Peyer's patch (tissue), 4 donors: ENCODE data around the gene UBAC1.

ENCODE experiments used
- POLR2A ChIP-seq, 2 donors: fragments of 450-650 bp; IDR thresholded peaks; one replicate each; pipeline ENCODE4 v1.5.1; 2017; ENCODE audit warnings: antibody characterized with exemption in 2 of 2, mild to moderate bottlenecking in 2 of 2, moderate library complexity in 2 of 2
- TF ChIP-seq, protein P1 (sequence below), 6 experiments: fragments of 450-650 bp in 4 of 6; fragments of 200-600 bp in 2 of 6; sonication (generic) in 1 of 6; IDR thresholded peaks; one replicate each; pipeline ENCODE4 v1.5.1; 2017 to 2019; ENCODE audit warnings: antibody characterized with exemption in 6 of 6, mild to moderate bottlenecking in 3 of 6, moderate library complexity in 1 of 6

GRCh38 chr9:135971111-135971766 is 10.1 kb upstream of the UBAC1 start:
- TF ChIP-seq, protein P1, sequence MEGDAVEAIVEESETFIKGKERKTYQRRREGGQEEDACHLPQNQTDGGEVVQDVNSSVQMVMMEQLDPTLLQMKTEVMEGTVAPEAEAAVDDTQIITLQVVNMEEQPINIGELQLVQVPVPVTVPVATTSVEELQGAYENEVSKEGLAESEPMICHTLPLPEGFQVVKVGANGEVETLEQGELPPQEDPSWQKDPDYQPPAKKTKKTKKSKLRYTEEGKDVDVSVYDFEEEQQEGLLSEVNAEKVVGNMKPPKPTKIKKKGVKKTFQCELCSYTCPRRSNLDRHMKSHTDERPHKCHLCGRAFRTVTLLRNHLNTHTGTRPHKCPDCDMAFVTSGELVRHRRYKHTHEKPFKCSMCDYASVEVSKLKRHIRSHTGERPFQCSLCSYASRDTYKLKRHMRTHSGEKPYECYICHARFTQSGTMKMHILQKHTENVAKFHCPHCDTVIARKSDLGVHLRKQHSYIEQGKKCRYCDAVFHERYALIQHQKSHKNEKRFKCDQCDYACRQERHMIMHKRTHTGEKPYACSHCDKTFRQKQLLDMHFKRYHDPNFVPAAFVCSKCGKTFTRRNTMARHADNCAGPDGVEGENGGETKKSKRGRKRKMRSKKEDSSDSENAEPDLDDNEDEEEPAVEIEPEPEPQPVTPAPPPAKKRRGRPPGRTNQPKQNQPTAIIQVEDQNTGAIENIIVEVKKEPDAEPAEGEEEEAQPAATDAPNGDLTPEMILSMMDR (IDR thresholded peaks at IDR 0.05) = no peak
- TF ChIP-seq POLR2A (IDR thresholded peaks at IDR 0.05) = no peak
